ENCODE data around the gene LRMDA.

LRMDA gene

DNA sequence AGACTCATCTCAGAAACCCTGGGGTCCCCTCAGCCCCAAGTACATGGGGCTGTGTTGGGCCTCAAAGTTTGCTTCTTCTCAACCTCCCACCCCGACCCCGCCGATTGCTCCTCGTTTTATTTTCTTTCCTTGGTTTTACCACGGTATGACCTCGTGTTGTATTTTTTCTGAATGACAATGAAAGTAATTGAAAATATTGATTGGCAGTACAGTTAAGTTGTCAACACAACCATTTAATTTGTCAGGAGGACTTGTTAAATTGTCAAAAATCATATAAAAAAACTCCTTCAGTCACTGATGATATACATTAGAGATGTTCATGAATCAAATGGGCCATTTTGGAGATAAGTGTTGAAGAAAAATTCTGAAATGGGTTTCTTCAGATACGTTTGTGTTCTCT is 520.7 kb downstream of the LRMDA start:
- no peak for DNase-seq (ENCODE audit: low read depth in 2 of 2)

DNA sequence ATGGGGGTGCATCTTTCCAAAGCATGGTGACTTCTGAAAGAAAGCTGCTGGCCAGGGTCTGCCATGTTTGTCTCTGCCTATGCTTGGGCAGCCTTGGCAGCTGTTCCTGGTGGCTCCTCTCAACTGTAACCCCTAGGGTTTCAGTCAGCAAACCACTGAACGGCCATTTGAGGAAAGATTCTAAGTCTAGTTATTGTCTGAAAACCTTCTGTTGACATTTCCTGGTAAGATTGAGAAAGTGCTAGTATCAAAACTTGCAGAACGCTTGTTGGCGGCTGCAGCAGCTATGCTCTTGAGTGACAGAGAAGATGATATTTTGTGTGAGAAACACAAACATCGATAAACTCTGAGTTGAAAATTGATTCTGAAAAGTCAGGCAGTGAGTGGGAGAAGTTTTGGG is 523.1 kb downstream of the LRMDA start:
- no peak for DNase-seq (ENCODE audit: low read depth in 2 of 2)

DNA sequence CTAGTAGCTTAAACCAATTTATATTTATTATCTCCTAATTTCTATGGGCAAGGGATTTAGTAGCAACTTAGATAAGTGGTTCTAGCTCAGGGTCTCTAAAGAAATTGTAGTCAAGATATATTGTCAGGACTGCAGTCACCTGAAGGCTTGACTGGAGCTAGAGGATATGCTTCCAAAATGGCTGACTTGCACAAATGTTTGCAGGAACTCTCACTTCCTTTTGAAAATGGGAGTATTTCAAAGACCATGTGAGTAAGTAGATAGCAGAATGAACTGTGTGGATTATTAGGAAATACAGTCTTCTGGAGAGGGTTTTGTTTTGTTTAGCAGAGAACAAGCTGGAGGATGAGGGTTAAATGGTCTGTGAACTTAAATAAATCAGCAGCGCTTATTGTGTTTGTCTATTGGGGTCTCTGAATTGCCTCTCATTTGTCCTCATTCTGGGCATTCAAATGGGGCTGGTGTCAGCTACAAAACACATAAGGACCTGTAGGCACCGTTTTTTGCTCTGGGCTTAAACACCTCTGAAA is 524.6 kb downstream of the LRMDA start:
- DNase-seq (ENCODE audit: low read depth in 2 of 2) = no peak

GRCh38 chr10:75956624-75957023 is 525.2 kb downstream of the LRMDA start:
- DNase-seq (ENCODE audit: low read depth in 2 of 2) = no peak

- no peak for DNase-seq (ENCODE audit: low read depth in 2 of 2)
Measured at GRCh38 chr10:75957314-75958120, 526.1 kb downstream of the LRMDA start.

DNA sequence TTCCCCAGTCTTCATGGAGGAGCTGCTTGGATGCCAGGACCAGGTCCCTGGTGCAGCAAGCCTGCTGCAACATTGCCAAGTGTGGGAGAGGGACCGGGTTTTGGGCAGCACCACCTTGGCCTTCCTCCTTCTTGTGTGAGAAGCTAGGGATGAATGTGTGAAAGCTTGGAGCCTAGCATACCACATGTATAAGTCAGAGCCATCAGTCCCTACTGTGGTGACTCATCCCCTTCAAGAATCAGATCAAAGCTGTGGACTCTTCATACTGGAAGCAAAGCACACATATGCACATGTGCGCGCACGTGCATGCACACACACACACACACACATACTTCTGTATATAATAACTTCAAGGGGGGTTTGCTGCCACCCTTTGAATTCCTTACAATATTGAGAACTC is 527.8 kb downstream of the LRMDA start:
- DNase-seq (ENCODE audit: low read depth in 2 of 2) = no peak

- no peak for DNase-seq (ENCODE audit: low read depth in 2 of 2)
Measured at GRCh38 chr10:75959912-75960311, 528.5 kb downstream of the LRMDA start.

- DNase-seq (ENCODE audit: low read depth in 2 of 2) = no peak
Measured at GRCh38 chr10:75962395-75963061, 531.1 kb downstream of the LRMDA start.

DNA sequence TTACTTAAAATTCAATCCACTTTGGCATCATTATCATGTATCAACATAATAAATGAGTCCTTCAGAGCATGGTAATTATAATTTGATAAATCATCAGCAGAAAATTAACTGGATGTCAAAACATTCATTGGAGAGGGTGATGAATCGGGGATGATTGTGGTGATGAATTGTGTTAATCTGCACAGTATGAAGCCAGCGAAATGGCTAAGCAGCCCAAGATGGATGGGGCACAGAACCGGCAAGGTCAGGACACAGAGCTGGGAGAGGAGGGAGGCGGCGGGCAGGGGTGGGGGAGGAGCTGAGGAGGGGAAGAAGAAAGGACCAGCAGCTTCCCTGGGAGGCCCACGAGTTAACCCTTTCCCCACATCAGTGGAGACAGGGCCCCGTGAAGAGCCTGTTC is 536.1 kb downstream of the LRMDA start:
- DNase-seq (ENCODE audit: low read depth in 2 of 2) = no peak

DNA sequence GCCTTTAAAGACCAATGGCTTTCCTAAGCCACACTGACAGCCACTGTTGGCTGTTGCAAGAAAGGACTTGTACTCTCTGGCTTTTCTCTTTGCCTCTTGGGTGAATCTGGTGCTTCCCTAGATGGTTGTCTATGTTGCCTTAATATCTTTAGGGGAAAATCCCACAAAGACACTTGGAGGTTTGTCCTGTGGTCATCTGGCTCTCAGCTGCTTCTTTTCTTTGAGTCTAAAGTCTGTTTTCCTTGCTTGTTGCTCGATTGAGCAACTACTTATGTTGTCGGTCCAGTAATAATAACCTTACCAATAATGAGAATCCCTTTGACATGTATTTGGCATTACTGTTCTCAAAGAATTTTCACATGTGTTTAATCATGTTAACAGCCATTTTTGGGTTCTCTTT is 537.6 kb downstream of the LRMDA start:
- DNase-seq (ENCODE audit: low read depth in 2 of 2) = no peak

GRCh38 chr10:75971402-75972211 is 540.2 kb downstream of the LRMDA start:
- no peak for DNase-seq (ENCODE audit: low read depth in 2 of 2)

GRCh38 chr10:75972491-75973276 is 541.3 kb downstream of the LRMDA start:
- DNase-seq (ENCODE audit: low read depth in 2 of 2) = no peak

- no peak for DNase-seq (ENCODE audit: low read depth in 2 of 2)
Measured at GRCh38 chr10:75974080-75974479, 542.7 kb downstream of the LRMDA start.

DNA sequence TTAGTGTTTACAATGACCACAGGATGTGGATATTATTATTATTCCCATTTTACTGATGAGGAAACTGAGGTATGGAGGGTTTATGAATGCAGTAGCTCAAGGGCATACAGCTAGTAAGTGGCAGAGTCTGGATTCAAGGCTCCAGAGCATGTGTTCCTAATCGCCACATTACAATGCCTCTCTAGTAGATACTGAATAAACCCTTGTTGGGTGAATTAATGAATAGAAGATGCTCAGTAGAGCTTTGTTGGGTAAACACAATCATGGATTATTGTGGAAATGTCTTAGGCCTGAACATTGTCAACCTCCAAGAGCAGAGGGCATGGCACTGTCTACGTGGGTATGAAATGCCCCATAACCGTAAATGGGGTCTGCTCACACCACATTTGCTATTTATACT is 545.3 kb downstream of the LRMDA start:
- no peak for DNase-seq (ENCODE audit: low read depth in 2 of 2)

DNA sequence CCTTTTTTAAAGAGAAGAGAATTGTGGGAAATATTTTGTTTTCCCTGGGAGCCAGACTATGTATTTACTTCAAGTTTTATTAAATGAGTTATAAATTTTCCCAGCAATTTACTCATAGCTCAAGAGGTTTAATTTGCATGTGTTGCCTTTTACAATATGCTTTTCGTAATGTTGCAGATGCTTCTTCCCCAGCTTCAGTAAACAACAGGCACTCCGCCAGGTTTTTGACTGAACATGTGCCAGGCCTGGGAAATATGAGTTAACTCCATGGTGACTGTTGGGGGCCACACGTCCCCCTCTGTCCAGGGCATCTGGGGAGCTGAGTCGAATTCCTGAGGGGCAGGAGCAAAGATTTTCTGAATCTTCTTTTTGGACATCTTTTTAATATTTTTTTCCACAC is 545.7 kb downstream of the LRMDA start:
- no peak for DNase-seq (ENCODE audit: low read depth in 2 of 2)

GRCh38 chr10:75978213-75978612 is 546.8 kb downstream of the LRMDA start:
- DNase-seq (ENCODE audit: low read depth in 2 of 2) = no peak

GRCh38 chr10:75980419-75981002 is 549.1 kb downstream of the LRMDA start:
- no peak for DNase-seq (ENCODE audit: low read depth in 2 of 2)

DNA sequence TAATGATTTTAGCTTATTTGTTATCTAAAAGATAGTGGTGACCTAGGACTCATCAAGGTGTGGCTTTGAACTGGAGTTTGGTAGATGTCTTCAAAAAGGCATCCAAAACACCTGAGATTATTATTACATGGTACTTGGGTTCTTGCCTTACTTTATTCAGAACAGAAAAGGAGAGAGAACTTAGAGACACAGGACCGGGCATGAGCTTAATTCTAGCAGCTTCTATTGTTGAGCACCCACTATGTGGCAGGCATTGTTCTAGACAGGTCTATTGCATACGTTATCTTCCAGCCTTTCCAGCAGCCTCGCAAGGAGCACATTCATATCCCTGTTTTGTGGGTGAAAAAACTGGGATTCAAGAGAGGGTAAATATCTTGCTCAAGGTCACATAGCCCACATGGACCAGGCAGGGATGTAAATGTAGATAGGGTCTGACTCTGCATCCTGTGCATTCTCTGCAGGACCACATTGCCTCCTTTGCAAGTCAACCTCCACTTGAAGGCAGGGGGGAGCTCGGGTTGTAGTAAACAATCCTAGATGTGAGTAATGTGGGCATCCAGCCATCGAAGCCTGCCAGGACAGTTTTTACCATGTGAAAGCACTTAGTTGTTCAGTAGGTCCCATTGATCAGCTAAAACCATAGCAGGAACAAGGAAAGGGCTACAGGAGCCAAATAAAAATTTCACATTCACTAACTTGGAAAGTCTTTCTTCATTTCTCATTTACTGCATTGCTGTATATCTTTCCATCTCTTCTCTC is 551.4 kb downstream of the LRMDA start:
- no peak for DNase-seq (ENCODE audit: low read depth in 2 of 2)

DNA sequence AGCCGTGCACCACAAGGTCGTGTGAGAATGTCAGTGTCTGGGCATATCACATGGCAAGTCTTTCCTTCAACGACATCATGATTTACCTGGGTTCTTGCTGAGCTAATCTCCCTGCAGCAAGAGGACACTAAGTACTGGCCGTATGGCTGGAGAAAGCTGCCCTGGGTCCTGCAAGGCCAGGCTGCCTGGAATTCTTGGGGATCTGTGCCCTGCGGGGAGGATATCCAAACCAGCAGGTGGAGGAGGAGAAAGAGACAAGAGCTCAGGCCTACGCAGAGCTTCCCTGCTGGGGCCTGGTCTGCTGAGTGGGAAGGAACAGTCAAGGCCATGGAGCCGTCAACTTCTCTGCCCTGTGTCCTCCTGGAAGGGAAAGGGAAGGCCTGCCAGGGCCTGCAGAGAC is 552.6 kb downstream of the LRMDA start:
- DNase-seq (ENCODE audit: low read depth in 2 of 2) = no peak

GRCh38 chr10:75987616-75988015 is 556.2 kb downstream of the LRMDA start:
- no peak for DNase-seq (ENCODE audit: low read depth in 2 of 2)
